Caco-2 (cell line): Measurements from ENCODE around the gene CHRM1. TPM values are rescaled to one million over a fixed set of nuclear protein-coding genes. Genes with fewer than 3 reads are reported as not detected.

Experiments used
- BruUV-seq: library from RNA; stranded (reverse); fragments of 400-500 nt; replicated peaks from 2 replicates; lab custom pipeline; 2021; lab: Mats Ljungman, UMichigan
- CTCF ChIA-PET: fragments of 300-600 bp; sonication (Branson Sonifier 250); formaldehyde crosslinking; loops from one replicate; lab custom pipeline; 2022; ENCODE audit warnings: antibody characterized with exemption; lab: Charles Lee
- POLR2A ChIA-PET: fragments of 300-600 bp; sonication (Branson Sonifier 250); formaldehyde crosslinking; loops from one replicate; lab custom pipeline; 2022; ENCODE audit warnings: antibody characterized with exemption; lab: Charles Lee
- DNase-seq, 2 experiments: peaks; one replicate each; pipeline versions ENCODE4 v3.0.0 to v3.0.0-alpha.2; 2020 to 2022
- H3K27me3 ChIP-seq: replicated peaks from 2 replicates; pipeline ENCODE4 v1.6.0; 2011; ENCODE audit warnings: low read length; ENCODE audit not compliant: control insufficient read depth, insufficient read depth
- H3K36me3 ChIP-seq: 2 replicates; pipeline ENCODE4 v1.5.1; 2011; ENCODE audit warnings: low read length; ENCODE audit not compliant: control insufficient read depth, insufficient read depth
- H3K4me1 ChIP-seq: fragments of 250-450 bp; sonication (Bioruptor Pico); 2 replicates; pipeline ENCODE4 v1.5.1; 2020; ENCODE audit warnings: mild to moderate bottlenecking
- H3K4me3 ChIP-seq: 2 replicates; pipeline ENCODE4 v1.5.1; 2011; ENCODE audit warnings: low read depth, mild to moderate bottlenecking, control low read depth, low read length
- H3K9me3 ChIP-seq: fragments of 250-450 bp; sonication (Bioruptor Pico); 2 replicates; pipeline ENCODE4 v1.5.1; 2020; ENCODE audit warnings: mild to moderate bottlenecking, moderate library complexity
- H3K27ac Mint-ChIP-seq: one replicate; pipeline ENCODE4 v1.8.0; 2022; ENCODE audit warnings: mixed read lengths; ENCODE audit not compliant: unreplicated experiment
- H3K27me3 Mint-ChIP-seq: one replicate; pipeline ENCODE4 v1.8.0; 2022; ENCODE audit warnings: mixed read lengths; ENCODE audit not compliant: insufficient read depth, unreplicated experiment
- H3K36me3 Mint-ChIP-seq: one replicate; pipeline ENCODE4 v1.8.0; 2022; ENCODE audit warnings: mild to moderate bottlenecking, mixed read lengths; ENCODE audit not compliant: insufficient read depth, unreplicated experiment
- H3K4me1 Mint-ChIP-seq: one replicate; pipeline ENCODE4 v1.8.0; 2022; ENCODE audit warnings: low read depth, mixed read lengths; ENCODE audit not compliant: unreplicated experiment
- H3K4me3 Mint-ChIP-seq: one replicate; pipeline ENCODE4 v1.8.0; 2022; ENCODE audit warnings: mild to moderate bottlenecking, moderate library complexity, mixed read lengths; ENCODE audit not compliant: unreplicated experiment
- H3K9me3 Mint-ChIP-seq: one replicate; pipeline ENCODE4 v1.8.0; 2022; ENCODE audit warnings: mixed read lengths; ENCODE audit not compliant: unreplicated experiment
- CTCF ChIP-seq, 2 experiments: fragments of 200-600 bp in 1 of 2; IDR thresholded peaks; 1 replicate in 1 of 2; 2 replicates in 1 of 2; pipeline versions ENCODE4 v1.5.1 to v1.8.0; 2011 to 2022; ENCODE audit warnings: antibody characterized with exemption in 1 of 2, control low read depth in 1 of 2, inconsistent platforms in 1 of 2, low read depth in 1 of 2, low read length in 1 of 2, mild to moderate bottlenecking in 1 of 2, moderate library complexity in 1 of 2; ENCODE audit not compliant: insufficient read depth in 1 of 2, severe bottlenecking in 1 of 2, unreplicated experiment in 1 of 2
- intact Hi-C: fragments of 100-400 bp; cut with micrococcal nuclease; formaldehyde crosslinking; loops from one replicate; pipeline ENCODE4 v1.10.0; 2022; ENCODE audit not compliant: unreplicated experiment
- total RNA-seq: library from RNA; stranded (reverse); gene quantifications from 2 replicates; pipeline ENCODE4 v1.2.3, GENCODE V29; 2022

Gene CHRM1
- total RNA-seq, 1 experiment from 2014 or later = not detected

DNA sequence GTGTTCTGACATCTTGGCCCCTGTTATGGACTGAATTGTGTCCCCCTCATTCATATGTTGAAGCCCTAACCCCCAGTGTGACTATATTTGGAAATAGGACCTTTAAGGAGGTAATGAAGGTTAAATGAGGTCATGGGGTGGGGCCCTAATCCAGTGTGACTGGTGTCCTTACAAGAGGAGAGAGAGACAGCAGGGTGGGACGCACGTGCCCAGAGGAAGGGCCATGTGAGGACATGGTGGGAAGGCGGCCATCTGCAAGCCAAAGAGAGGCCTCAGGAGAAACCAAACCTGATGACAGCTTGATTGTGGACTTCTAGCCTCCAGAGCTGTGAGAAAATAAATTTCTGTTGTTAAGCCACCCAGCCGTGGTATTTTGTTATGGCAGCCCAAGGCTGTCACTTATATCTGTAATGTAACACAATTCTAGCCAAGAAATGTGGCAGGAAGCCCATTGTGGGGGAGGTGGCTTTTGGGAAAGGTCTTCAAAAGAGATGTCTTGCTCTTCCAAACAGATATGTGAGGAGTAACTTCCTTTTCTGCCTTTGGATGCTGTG, 39.9 kb upstream of the CHRM1 start:
- POLR2A ChIA-PET = no interaction called here
- no TSS peak for BruUV-seq
- intact Hi-C loops = no loop called here
- Histone ChIP-seq H3K4me3 (no peak overlapping the region), H3K9me3 (no peaks in the 10 kb centered on the region), H3K36me3 (no peaks in the 10 kb centered on the region), H3K27me3 (no peaks in the 10 kb centered on the region), H3K4me1 (peaks cover 23% of the 10 kb centered on the region)
- no peak overlapping the region for H3K4me3 Mint-ChIP-seq
- no peaks in the 10 kb centered on the region for H3K27me3 Mint-ChIP-seq
- no peak for TF ChIP-seq CTCF (IDR thresholded peaks at IDR 0.05; ENCODE audit: insufficient read depth in 1 of 2, low read depth in 1 of 2, low read length in 1 of 2, severe bottlenecking in 1 of 2, unreplicated experiment in 1 of 2)
- H3K27ac Mint-ChIP-seq = no peak overlapping the region
- H3K4me1 Mint-ChIP-seq = peaks cover 15% of the 10 kb centered on the region
- DNase-seq = no peak
- CTCF ChIA-PET = no interaction called here
- H3K9me3 Mint-ChIP-seq = no peaks in the 10 kb centered on the region
- no peaks in the 10 kb centered on the region for H3K36me3 Mint-ChIP-seq

GRCh38 chr11:62959422-62959980, 38.3 kb upstream of the CHRM1 start:
- H3K4me1 Mint-ChIP-seq = peaks cover 15% of the 10 kb centered on the region
- ChIA-PET POLR2A (no interaction called here), CTCF (no interaction called here)
- no peak for TF ChIP-seq CTCF (IDR thresholded peaks at IDR 0.05; ENCODE audit: insufficient read depth in 1 of 2, low read depth in 1 of 2, low read length in 1 of 2, severe bottlenecking in 1 of 2, unreplicated experiment in 1 of 2)
- Histone ChIP-seq H3K9me3 (no peaks in the 10 kb centered on the region), H3K27me3 (no peaks in the 10 kb centered on the region), H3K36me3 (no peaks in the 10 kb centered on the region), H3K4me1 (peaks cover 23% of the 10 kb centered on the region), H3K4me3 (no peak overlapping the region)
- DNase-seq = no peak
- H3K36me3 Mint-ChIP-seq = no peaks in the 10 kb centered on the region
- no peak overlapping the region for H3K27ac Mint-ChIP-seq
- H3K4me3 Mint-ChIP-seq = no peak overlapping the region
- no peaks in the 10 kb centered on the region for H3K27me3 Mint-ChIP-seq
- no TSS peak for BruUV-seq
- H3K9me3 Mint-ChIP-seq = no peaks in the 10 kb centered on the region
- intact Hi-C loops = no loop called here

DNA sequence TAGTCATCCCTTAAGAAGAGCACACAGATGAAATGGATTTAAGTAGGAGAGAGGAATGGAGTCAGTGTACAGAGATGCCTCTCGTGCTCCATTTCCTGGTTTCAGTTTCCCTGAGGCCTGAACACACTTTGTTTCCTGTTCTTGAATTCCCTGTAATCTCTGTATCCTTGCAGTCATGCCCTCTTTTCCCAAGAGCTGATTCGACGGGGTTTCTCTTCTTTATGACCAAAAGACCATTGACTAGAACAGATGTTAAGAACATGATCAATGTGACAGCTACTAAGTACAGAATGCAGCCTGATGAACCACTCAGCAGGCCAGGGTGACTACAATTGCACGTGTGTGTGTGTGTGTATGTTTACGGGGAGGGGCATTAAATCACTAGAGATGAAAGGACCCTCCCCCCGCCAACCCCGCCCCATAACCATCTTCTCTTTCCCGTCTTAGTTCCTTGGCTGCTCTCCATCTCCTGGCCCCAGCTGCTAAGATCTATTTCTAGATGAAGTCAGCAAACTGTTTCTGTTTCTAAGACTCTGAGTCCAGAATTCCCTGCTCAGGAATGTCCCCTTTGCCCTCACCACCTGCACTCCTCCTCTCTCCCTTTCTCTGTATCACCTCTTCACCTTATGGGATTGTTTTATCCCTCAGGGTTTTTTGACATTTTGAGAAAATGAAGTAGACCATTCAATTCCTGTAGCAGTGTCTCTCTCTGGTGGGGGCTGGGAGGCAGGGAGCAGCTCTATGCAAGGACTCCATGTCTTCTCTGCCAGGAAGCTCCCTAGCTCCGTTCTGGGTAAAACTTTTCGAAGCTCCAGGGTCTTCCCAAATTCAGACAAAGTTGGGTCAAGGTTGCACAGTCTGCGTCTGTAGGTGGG, 37.6 kb upstream of the CHRM1 start:
- no peaks in the 10 kb centered on the region for H3K27me3 Mint-ChIP-seq
- DNase-seq = no peak
- peaks cover 9% of the 10 kb centered on the region for H3K4me1 Mint-ChIP-seq
- no peak for TF ChIP-seq CTCF (IDR thresholded peaks at IDR 0.05; ENCODE audit: insufficient read depth in 1 of 2, low read depth in 1 of 2, low read length in 1 of 2, severe bottlenecking in 1 of 2, unreplicated experiment in 1 of 2)
- Histone ChIP-seq H3K9me3 (no peaks in the 10 kb centered on the region), H3K27me3 (no peaks in the 10 kb centered on the region), H3K36me3 (no peaks in the 10 kb centered on the region), H3K4me1 (peaks cover 17% of the 10 kb centered on the region), H3K4me3 (no peak overlapping the region)
- no peak overlapping the region for H3K27ac Mint-ChIP-seq
- no peaks in the 10 kb centered on the region for H3K36me3 Mint-ChIP-seq
- ChIA-PET CTCF (no interaction called here), POLR2A (no interaction called here)
- no peaks in the 10 kb centered on the region for H3K9me3 Mint-ChIP-seq
- intact Hi-C loops = no loop called here
- H3K4me3 Mint-ChIP-seq = no peak overlapping the region
- no TSS peak for BruUV-seq
